ENCODE measurements around the gene MAP3K7. TPM values are rescaled to one million over a fixed set of nuclear protein-coding genes. Genes with fewer than 3 reads are reported as not detected.
A peak's percentile ranks its signal among the peaks of the same experiment; 100 is the strongest.

Gene MAP3K7
- total RNA-seq, 1 experiment from 2014 or later = 26.6 TPM

GRCh38 chr6:90502866-90503407 lies 83.9 kb downstream of the MAP3K7 start:
- Histone ChIP-seq H3K9me2 (ENCODE audit: insufficient read depth) (no peaks in the 10 kb centered on the region), H3K36me3 (ENCODE audit: control insufficient read depth in 1 of 2, insufficient read depth in 2 of 2, low read length in 2 of 2) (no peaks in the 10 kb centered on the region), H3K4me1 (ENCODE audit: control insufficient read depth in 1 of 2, insufficient read depth in 2 of 2, low read length in 2 of 2) (peaks cover 0 to 13% of the 10 kb centered on the region in 2 experiments; a peak in 2 of 4 replicates), H3K4me2 (ENCODE audit: low read length) (peak overlapping the region; percentile 26), H2AFZ (ENCODE audit: low read depth, low read length, poor library complexity, severe bottlenecking) (no peak overlapping the region), H3K4me3 (replicated peaks in 1 of 2; ENCODE audit: low read depth in 1 of 2, low read length in 2 of 2) (no peak overlapping the region), H3K27me3 (ENCODE audit: insufficient read depth, low read length) (no peaks in the 10 kb centered on the region), H4K20me1 (ENCODE audit: insufficient read depth) (no peaks in the 10 kb centered on the region), H3K79me2 (ENCODE audit: insufficient read depth, low read length) (no peaks in the 10 kb centered on the region), H3K9ac (ENCODE audit: low read length) (no peak overlapping the region), H3K9me3 (ENCODE audit: control insufficient read depth in 1 of 2, insufficient read depth in 1 of 2, low read depth in 1 of 2, low read length in 2 of 2) (no peaks in the 10 kb centered on the region), H3K27ac (ENCODE audit: low read depth, low read length) (no peak overlapping the region)
- ChIA-PET RAD21 (ENCODE audit: low non-redundant PET in 1 of 2, low total read pairs in 2 of 2, uncharacterized antibody in 2 of 2, unreplicated experiment in 2 of 2) (no interaction called here), POLR2A (no interaction called here), CTCF (no interaction called here)
- TF ChIP-seq EGR1 (IDR thresholded peaks at IDR 0.05; ENCODE audit: low read depth) = no peak
- TF ChIP-seq SIN3A (IDR thresholded peaks at IDR 0.05; ENCODE audit: low read depth) = no peak
- TF ChIP-seq ELF1 (IDR thresholded peaks at IDR 0.05; ENCODE audit: borderline replicate concordance, low read depth) = no peak
- TF ChIP-seq JUND (IDR thresholded peaks at IDR 0.05) = no peak
- no peak for TF ChIP-seq TCF7L2 (IDR thresholded peaks at IDR 0.05; ENCODE audit: borderline replicate concordance, extremely low read depth, insufficient read depth, insufficient read length)
- no peak for TF ChIP-seq CEBPB (IDR thresholded peaks at IDR 0.05; ENCODE audit: low read depth)
- no peak for TF ChIP-seq EZH2phosphoT487 (IDR thresholded peaks at IDR 0.05; ENCODE audit: borderline replicate concordance)
- no peak for TF ChIP-seq EZH2 (IDR thresholded peaks at IDR 0.05)
- no peak for TF ChIP-seq ZBTB33 (IDR thresholded peaks at IDR 0.05; ENCODE audit: extremely low read depth, insufficient replicate concordance, low read length)
- no peak for TF ChIP-seq SP1 (IDR thresholded peaks at IDR 0.05; ENCODE audit: low read depth)
- TF ChIP-seq ZFX (IDR thresholded peaks at IDR 0.05) = no peak
- no peak for TF ChIP-seq POLR2AphosphoS5 (IDR thresholded peaks at IDR 0.05; ENCODE audit: low read depth, low read length)
- TF ChIP-seq CTCF (IDR thresholded peaks at IDR 0.05 in 2 of 3, conservative IDR thresholded peaks at IDR 0.05 in 1 of 3; ENCODE audit: borderline replicate concordance in 1 of 3, insufficient read depth in 1 of 3, low read depth in 2 of 3, low read length in 2 of 3) = no peak
- no peak for TF ChIP-seq FOSL1 (IDR thresholded peaks at IDR 0.05; ENCODE audit: low read depth)
- TF ChIP-seq MAX (IDR thresholded peaks at IDR 0.05) = no peak
- no peak for TF ChIP-seq RAD21 (IDR thresholded peaks at IDR 0.05; ENCODE audit: low read depth)
- DNase-seq (ENCODE audit: low read depth, low spot score) (peak; percentile 4), ATAC-seq (peak; percentile 76)
- no TSS peak for BruUV-seq (replicated peaks)
- intact Hi-C loops (cut with micrococcal nuclease) = no loop called here

Measured in HCT116 (cell line).